ENCODE measurements around the gene CD47.
A peak's percentile ranks its signal among the peaks of the same experiment; 100 is the strongest.

DNA sequence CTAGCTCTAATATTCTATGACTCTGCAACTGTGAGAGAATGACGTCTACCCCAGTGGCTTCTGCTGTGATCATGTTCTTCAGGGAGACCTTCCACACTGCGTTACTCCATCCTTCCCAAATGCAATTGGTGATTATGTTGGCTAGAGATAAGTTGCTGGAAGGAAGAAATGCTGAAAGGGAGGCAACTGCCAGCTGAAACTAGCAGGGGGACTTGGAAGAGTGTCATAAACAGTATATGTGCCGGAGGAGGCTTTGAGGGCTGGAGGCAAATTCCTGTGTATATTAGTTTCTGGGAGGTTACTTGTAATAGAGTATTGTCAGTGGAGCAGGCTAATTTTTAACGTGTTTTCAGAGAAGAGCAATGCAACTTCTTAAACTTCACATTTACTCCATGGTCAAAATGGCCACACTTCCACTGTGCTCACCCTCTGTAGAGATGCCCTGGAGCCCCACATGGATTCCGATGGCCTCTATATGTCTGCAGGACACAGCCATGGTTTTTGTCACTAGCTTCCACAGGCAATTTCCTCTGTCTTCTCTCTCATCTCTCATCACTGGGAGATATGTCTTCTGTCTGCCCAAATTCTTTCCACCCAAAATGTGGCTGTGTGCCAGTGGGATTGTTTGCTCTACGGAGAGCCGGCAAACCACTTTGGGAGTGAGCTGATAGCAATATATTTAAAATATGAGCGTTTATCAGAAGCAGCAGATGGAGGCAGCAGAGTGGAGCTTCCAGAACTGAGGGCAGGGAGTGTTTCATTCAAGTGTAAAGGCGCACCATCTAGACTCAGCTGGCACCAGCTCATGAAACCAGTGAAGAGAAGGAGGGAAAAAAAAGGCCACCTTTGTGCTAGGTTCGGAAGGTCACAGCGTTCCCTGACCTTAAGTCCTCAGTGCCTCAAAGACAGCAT lies 13.3 kb upstream of the CD47 start:
- TF ChIP-seq, protein P1, sequence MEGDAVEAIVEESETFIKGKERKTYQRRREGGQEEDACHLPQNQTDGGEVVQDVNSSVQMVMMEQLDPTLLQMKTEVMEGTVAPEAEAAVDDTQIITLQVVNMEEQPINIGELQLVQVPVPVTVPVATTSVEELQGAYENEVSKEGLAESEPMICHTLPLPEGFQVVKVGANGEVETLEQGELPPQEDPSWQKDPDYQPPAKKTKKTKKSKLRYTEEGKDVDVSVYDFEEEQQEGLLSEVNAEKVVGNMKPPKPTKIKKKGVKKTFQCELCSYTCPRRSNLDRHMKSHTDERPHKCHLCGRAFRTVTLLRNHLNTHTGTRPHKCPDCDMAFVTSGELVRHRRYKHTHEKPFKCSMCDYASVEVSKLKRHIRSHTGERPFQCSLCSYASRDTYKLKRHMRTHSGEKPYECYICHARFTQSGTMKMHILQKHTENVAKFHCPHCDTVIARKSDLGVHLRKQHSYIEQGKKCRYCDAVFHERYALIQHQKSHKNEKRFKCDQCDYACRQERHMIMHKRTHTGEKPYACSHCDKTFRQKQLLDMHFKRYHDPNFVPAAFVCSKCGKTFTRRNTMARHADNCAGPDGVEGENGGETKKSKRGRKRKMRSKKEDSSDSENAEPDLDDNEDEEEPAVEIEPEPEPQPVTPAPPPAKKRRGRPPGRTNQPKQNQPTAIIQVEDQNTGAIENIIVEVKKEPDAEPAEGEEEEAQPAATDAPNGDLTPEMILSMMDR (IDR thresholded peaks at IDR 0.05), result no peak
- TF ChIP-seq SMC3 (IDR thresholded peaks at IDR 0.05; ENCODE audit: low read depth, low read length) (no peak), NFIC (IDR thresholded peaks at IDR 0.05; ENCODE audit: borderline replicate concordance) (peak; percentile 14; the same call in 1 of the 2 replicates), POLR2AphosphoS5 (IDR thresholded peaks at IDR 0.05; ENCODE audit: low read depth, low read length) (no peak), GABPA (IDR thresholded peaks at IDR 0.05; ENCODE audit: low read depth) (no peak), YY1 (IDR thresholded peaks at IDR 0.05; ENCODE audit: low read depth) (no peak), FOSL2 (IDR thresholded peaks at IDR 0.05; ENCODE audit: borderline replicate concordance, low read depth) (no peak), RAD21 (IDR thresholded peaks at IDR 0.05; ENCODE audit: low read length) (no peak)
- TF ChIP-seq, protein P2, sequence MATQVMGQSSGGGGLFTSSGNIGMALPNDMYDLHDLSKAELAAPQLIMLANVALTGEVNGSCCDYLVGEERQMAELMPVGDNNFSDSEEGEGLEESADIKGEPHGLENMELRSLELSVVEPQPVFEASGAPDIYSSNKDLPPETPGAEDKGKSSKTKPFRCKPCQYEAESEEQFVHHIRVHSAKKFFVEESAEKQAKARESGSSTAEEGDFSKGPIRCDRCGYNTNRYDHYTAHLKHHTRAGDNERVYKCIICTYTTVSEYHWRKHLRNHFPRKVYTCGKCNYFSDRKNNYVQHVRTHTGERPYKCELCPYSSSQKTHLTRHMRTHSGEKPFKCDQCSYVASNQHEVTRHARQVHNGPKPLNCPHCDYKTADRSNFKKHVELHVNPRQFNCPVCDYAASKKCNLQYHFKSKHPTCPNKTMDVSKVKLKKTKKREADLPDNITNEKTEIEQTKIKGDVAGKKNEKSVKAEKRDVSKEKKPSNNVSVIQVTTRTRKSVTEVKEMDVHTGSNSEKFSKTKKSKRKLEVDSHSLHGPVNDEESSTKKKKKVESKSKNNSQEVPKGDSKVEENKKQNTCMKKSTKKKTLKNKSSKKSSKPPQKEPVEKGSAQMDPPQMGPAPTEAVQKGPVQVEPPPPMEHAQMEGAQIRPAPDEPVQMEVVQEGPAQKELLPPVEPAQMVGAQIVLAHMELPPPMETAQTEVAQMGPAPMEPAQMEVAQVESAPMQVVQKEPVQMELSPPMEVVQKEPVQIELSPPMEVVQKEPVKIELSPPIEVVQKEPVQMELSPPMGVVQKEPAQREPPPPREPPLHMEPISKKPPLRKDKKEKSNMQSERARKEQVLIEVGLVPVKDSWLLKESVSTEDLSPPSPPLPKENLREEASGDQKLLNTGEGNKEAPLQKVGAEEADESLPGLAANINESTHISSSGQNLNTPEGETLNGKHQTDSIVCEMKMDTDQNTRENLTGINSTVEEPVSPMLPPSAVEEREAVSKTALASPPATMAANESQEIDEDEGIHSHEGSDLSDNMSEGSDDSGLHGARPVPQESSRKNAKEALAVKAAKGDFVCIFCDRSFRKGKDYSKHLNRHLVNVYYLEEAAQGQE (IDR thresholded peaks at IDR 0.05; ENCODE audit: low read depth, low read length), result no peak

Measured in SK-N-SH (cell line).